ENCODE results near the gene KIF6. TPM values are rescaled to one million over a fixed set of nuclear protein-coding genes. Genes with fewer than 3 reads are reported as not detected.
A peak's percentile ranks its signal among the peaks of the same experiment; 100 is the strongest.

KIF6 gene
- total RNA-seq, 1 donor from 2014 or later = 0.78 TPM

DNA sequence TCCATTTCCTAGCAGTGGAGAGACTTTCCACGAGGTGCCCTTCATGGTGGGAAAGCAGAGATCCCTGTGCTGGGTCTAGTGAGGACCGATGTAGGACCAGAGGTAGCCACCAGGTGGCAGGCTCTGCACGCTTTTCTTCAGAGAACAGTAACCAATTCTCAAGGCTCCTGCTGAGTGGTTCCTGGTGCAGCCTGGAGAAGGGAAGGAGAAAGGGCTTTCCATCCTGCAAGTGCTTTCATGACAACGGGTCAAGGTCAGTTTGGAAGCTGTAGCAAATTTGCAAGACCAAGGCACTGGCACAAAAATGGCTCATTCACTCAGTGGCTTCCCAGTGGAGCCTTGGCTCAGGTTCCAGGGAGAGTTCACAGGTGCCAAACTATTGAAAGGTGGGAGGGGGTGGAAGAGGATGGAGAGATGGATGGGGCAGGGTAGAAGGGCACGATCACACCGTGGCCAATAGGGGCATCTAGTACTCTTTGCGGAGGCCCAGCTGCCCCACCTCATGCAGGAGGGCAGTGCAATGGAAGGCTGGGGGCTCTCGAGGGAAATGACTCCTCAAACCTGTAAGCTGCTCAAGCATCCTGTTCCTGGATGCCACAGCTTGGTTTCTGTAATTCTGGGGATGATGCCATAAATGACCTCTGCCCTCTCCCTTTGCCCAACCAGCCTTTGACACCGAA, 377.2 kb downstream of the KIF6 start:
- DNase-seq (ENCODE audit: low spot score) = peak; percentile 74

DNA sequence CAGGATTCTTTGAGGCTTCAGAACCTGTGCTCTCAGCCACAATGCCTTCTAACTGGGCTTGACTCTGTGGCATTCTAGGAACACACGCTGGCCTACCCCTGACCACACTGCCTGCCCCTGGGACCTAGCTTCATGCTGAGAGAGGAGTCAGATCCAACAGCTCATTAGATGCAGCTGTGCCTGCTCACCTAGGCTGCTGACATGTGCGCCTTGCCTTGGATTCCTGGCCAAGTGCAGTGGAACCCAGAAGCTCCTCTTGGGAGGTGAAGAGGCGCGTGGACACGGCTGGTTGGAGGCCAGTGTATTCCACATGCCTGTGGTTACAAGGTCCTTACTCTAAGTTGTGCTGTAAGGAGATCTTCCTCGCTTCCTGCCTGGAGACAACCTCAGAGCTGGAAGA, 378.0 kb downstream of the KIF6 start:
- DNase-seq (ENCODE audit: low spot score) = no peak

DNA sequence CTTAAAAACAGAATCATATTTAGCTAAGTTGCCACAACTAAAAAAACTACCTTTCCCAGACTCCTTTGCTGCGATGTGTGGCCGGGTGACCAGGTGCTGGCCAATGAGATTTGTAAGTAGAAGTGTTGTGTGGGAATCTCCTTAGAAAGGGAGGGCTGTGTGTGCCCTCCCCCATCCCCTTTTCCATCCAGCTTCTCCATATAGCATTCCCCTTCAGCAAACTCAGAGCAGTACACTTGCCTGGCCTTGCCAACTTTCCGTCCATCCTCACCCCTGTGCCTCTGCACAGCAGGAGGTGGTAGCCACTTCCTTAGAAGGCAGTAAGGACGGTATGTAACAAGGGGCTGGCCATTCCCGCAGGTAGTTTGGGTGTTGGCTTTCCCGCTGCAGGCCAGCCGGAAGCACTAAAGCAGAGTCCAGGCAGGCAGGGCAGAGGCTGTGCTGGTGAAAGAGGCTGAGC, 380.4 kb downstream of the KIF6 start:
- no peak for DNase-seq (ENCODE audit: low spot score)

- DNase-seq (ENCODE audit: low spot score) = no peak
These were observed 381.8 kb downstream of the KIF6 start for GRCh38 chr6:39343396-39343870.

DNA sequence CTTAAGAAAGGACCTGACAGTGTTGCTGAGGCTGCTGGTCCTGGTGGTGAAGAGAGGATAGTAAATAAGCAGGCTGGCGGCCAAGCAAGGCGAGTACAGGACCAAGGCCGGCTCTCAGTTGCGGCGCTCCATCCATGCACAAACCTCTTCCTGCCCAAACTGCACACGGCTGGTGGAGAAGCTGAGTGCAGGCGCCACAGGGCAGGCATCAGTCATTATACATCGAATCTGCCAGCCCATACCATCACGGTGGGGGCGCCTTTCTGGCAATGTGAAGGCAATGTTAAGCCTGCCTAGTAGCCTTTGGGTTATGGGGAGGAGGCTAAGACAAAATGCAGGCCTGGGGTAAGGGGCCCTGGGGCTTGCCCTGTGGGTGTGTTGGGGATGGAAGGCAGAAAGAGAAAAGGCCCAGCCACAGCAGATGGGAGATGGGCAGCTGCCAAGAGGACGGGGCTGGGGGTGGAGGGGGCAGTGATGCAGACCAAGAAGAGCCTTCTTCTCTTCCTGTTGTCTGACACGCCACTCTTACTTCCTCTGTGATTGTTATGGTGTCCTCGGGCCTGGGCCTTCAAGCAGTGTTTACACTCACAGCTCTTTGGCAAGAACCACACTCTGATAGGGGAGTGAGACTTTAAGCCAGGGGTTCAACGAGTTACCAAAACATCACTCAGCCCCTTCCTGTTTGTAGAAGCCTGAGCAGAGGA, 382.4 kb downstream of the KIF6 start:
- DNase-seq (ENCODE audit: low spot score) = no peak

DNA sequence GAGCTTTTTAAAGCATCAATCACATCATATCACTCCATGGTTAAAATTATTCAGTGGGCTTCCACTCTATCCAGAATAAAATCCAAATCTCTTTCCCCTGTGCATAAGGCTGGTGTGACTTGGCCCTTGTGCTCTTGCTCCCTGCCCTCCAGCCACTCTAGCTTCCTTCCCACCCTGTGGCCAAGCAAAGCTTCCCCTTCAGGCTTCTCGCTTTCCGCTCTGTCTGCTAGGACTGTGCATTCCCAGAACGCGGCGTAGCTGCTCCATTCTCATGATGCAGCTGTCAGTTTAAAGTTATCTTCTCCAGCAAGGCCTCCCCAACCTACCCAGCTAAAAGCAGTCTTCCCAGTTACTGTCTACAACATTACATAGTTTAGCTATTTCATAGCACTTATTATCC, 383.3 kb downstream of the KIF6 start:
- no peak for DNase-seq (ENCODE audit: low spot score)

- no peak for DNase-seq (ENCODE audit: low spot score)
These were observed 383.9 kb downstream of the KIF6 start for GRCh38 chr6:39341352-39341751.

DNA sequence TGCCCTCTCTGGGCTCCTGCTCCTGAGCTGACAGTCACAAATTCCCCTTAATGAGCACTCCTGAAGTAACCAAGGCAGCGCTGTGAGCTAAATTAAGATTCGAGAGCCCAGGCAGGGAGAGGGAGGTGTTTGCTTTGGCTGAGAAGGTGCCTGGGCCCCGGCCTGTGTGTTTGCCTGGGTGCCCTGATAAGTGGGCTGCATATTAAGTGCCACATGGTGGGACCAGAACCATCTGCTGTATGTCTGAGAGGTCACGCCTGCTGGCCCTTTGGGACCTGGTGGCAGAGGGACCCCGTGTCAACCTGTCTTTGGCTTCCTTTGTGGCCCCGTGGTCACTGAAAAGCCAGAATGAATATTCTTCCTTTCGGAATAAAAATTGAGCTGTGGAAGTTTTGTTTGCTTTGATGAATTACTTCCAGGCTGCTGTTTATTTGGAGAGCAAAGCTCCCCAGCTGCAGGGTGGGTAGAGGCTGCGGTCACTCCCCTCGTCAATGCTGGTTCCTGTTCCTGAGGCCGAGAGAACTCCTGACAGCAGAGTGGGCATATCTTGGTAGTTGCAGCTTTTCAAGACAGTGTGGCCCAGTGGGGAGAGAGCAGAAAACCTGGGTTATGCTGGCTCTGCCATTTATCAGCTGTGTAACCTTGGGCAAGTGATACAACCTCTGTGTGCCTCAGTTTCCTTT, 385.2 kb downstream of the KIF6 start:
- DNase-seq (ENCODE audit: low spot score) = no peak

DNA sequence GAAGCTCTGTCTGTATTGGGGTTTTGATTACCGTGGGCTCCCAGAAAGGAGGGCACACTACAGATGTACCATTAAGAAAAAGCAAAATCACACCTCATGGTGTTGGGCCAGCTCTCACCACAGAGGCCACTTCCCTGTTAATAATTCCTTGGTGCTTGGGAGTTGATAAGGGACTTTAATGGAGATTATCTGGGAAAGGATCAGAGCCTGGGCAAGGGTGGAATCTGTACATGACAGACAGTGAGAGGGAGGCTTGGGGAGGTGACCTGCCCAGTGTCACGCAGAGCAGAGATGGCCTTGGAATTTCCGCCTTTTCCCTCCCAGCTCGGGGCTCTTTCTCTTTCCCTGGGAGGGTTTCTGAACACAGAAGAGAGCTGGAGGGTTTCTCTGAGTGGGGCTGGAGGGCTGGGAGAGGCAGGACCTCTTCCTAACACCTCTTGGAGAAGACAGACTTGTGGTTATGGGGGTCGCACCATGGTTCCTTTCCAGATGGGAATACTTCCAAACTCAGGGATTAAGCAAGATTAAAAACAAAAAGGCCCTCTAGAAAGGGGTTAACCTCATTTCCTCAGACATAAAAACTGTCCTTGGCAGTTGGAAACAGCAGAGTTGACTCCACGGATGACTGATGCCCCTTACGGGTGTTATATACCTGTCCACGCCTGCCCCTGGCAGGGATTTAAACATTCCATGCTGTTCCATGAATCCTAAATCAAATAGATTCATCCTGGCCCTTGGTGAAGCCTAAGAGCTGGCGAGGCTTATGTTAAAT, 385.9 kb downstream of the KIF6 start:
- DNase-seq (ENCODE audit: low spot score) = no peak

DNA sequence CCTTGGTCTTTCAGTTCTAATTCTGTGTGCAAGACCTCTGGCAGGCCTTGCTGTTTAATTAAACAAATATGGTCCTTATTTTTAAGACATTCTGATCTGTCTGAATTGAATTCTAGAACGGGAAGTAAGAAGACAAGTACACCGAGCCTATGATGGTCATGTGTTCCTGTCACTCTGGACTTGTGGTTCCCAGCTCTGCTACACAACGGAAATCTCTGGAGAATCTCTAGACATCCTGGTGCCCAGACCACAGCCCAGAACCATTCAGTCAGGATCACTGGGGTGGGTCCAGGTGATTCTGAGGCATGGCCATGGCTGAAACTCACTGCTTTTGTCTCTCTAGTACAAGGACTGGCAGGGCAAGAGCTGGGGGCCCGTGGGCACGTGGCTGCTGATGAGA, 386.8 kb downstream of the KIF6 start:
- DNase-seq (ENCODE audit: low spot score) = no peak

DNA sequence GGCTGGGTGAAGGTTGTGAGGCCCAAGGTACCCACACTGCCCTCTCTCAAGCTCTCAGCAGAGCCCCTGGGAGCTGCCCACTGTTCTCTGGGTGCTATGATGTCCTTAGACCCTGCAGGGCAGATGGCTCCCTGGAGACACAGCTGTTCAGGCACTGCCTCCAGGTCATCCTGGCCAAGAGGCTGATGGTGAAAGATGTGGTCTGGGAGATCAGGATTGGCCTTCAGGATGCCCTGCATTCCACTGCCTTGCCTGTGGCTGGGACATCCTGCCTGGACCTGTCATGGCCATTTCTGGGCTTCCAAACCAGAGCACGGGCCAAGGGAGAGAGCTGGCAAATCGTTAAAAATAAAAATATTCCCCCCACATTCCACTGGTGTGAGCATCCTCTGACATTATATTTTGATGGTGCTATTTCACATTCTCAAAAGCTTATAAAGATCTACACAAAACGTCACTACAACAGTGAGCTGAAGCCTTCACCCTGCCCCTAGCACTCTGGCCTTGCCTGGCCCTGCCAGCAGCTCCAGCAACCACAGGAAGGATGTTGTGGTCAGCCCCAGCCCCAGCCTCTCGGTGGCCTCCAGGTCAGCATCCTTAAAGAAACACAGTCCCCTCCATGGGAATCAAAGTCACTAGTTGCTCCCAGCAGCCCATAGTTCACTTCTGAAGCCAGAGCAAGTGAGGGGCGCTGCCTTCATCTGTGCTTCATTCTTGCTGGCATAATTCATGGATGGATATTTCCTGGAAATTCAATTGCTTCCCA, 389.2 kb downstream of the KIF6 start:
- no peak for DNase-seq (ENCODE audit: low spot score)

- no peak for DNase-seq (ENCODE audit: low spot score)
These were observed 391.4 kb downstream of the KIF6 start for GRCh38 chr6:39333644-39334438.

DNA sequence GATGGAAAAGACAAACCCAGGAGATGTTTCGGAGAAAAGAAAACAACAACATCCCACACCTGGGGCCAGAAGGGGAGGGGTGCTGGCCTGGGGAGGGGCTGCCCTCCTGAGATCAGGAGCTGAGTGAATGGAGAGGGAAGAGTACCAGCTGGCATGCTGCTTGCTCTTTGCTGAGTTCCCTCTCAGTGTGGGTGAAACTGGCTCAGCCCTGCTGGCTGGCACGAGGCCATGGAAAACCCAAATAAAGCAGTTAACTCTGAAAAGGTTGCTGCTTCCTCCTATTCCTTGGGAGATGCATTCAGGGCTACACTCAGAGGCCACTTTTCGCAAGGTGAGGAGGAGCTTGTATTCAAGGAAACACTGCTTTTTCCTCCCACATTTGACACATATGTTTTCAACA, 394.7 kb downstream of the KIF6 start:
- DNase-seq (ENCODE audit: low spot score) = peak; percentile 64

DNA sequence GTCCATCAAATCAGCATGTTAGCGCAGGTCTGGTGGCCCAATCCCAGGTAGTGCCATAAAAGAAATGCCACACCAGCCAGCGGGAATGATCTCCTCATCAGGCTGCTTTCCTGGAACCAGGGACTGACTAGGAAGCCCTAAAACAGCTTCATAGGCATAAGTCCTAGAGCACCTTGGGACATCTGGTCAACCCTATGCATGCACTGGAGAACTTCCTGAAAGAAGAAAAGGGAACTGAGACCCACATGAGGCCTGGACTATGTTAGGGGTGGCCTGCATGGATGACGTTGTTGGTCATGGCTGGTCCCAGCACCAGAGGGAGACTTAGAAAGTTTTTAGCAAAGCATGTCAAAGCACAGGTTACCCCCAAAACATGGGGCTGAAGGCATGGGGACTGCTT, 395.2 kb downstream of the KIF6 start:
- no peak for DNase-seq (ENCODE audit: low spot score)

DNA sequence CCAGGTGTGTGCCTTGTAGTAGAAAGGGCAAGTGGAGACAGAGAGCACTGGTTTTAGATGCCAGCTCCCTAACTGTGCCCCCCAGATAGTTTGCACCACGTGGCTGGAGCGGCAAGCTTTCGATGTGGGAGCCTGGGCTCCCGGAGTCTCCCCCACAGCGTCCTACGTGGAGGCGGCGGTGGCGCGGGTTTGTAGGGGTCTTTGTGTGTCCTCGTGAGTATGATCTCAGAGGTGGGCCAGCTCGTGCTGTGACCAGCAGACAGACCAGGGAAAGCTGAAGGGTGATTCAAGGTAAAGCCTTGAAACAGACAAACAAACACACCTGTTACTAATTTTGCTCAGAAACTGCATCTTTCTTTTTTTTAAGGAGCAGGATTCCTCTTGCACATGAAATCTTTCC, 397.1 kb downstream of the KIF6 start:
- no peak for DNase-seq (ENCODE audit: low spot score)

- no peak for DNase-seq (ENCODE audit: low spot score)
These were observed 397.7 kb downstream of the KIF6 start for GRCh38 chr6:39327507-39327906.

DNA sequence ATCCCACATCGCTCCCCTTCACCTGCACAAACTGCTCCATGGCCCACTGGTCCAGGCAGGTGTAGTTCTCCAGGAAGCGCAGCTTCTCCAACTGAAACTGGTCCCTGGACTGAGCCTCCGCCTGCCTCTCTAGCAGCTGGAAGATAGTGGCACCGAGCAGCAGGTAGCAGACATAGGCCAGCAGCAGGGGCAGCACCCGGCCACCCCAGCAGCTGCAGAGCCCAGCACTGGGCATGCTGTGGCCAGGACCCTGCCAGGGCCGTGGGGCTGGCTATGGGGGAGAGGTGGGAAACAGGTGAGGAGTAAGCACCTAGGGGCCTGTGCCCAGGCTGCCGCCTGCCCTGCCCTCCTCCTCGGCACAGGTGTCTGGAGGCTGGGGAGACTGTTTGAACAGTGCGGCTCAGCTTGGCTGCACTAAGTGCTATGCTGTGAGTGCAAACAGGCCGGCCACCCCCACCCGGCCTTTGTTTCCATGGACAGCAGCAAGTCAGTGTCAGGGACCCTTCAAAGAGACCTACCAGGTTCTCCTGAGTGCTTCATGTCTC, 402.8 kb downstream of the KIF6 start, which contains the start of gene KCNK16:
Gene KCNK16 (minus strand): TSS at position 397 of the 545 bp plus-strand sequence. CDS start 162 bp downstream, at position 235.
- no peak for DNase-seq (ENCODE audit: low spot score)

GRCh38 chr6:39321761-39322160, 403.4 kb downstream of the KIF6 start:
- no peak for DNase-seq (ENCODE audit: low spot score)

DNA sequence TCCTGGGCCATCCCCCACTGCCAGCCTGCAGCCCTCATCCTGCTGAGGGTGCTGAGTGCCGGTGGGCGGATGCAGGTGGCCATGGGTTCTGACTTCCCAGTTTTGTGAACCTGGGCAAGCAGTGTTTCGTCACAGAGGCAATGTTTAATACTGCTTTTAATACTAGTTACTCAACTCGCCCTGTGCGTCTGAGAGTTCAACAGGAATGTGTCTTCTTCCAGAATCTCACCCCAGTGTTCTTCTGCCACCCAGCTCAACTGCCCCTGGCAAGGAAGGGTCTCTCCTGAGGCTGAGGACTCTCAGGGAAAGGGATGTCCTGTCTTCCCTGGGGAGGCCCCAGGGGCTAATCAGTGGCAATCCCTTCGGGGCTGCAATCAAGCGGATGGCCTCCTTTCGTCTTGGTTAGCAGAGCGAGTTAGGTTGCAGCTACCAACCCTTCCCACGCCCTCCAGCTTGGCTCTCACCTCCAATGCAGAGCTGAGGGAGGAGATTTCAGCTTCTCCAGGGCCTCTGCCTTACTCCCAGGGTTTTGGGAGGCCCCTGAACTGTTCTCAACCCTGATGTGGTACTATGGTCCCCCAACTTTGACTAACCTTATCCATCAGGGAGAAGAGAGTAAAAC, 404.7 kb downstream of the KIF6 start:
- DNase-seq (ENCODE audit: low spot score) = no peak
